B cell (primary cell): ENCODE results near the gene RNF215. TPM values are rescaled to one million over a fixed set of nuclear protein-coding genes. Genes with fewer than 3 reads are reported as not detected.

Experiments used
- ATAC-seq: fragments of 200-7000 bp; cut with Tn5 transposase; one replicate; pipeline ENCODE4 v1.10.0; 2021; ENCODE audit warnings: low read depth, mild to moderate bottlenecking, moderate number of reproducible peaks, moderate library complexity
- CTCF ChIA-PET: fragments of 350-600 bp; sonication (Branson Sonifier 250); formaldehyde crosslinking; loops from one replicate; lab custom pipeline; 2021; ENCODE audit warnings: antibody characterized with exemption, inconsistent platforms; lab: Charles Lee
- POLR2A ChIA-PET: fragments of 350-600 bp; sonication (Branson Sonifier 250); formaldehyde crosslinking; loops from one replicate; lab custom pipeline; 2021; ENCODE audit warnings: antibody characterized with exemption; lab: Charles Lee
- DNase-seq: peaks from one replicate; pipeline ENCODE4 v3.0.0; 2013
- H2AFZ ChIP-seq: 2 replicates; pipeline ENCODE4 v1.6.1; 2012; ENCODE audit warnings: mild to moderate bottlenecking, low read depth, low read length; ENCODE audit not compliant: insufficient read depth, poor library complexity, severe bottlenecking
- H3K27ac ChIP-seq, 2 donors: 1 replicate in 1 of 2; 2 replicates in 1 of 2; pipeline ENCODE4 v1.5.1; 2012 to 2013; ENCODE audit warnings: low read length in 2 of 2, mild to moderate bottlenecking in 2 of 2, moderate library complexity in 1 of 2
- H3K27me3 ChIP-seq, 4 experiments: fragments of 200-600 bp in 1 of 4; sonication (generic) in 1 of 4; replicated peaks in 1 of 4; 1 replicate in 2 of 4; 2 replicates in 2 of 4; pipeline versions ENCODE4 v1.6.1 to v1.7.0; 2013 to 2016; ENCODE audit warnings: low read length in 3 of 4, mild to moderate bottlenecking in 2 of 4, mixed read lengths in 1 of 4, moderate library complexity in 1 of 4; ENCODE audit not compliant: insufficient read depth in 4 of 4, control insufficient read depth in 3 of 4; ENCODE audit errors: control extremely low read depth in 1 of 4
- H3K36me3 ChIP-seq, 2 experiments: replicated peaks in 1 of 2; 1 replicate in 1 of 2; 2 replicates in 1 of 2; pipeline versions ENCODE4 v1.6.1 to v1.7.1; 2013; ENCODE audit warnings: low read length in 1 of 2; ENCODE audit not compliant: insufficient read depth in 2 of 2, control insufficient read depth in 1 of 2; ENCODE audit errors: control extremely low read depth in 1 of 2, extremely low read depth in 1 of 2
- H3K4me1 ChIP-seq, 2 donors: fragments of 200-600 bp in 1 of 2; sonication (generic) in 1 of 2; 1 replicate in 1 of 2; 2 replicates in 1 of 2; pipeline versions ENCODE4 v1.5.1 to v1.6.1; 2013 to 2017; ENCODE audit warnings: low read length in 2 of 2; ENCODE audit not compliant: control insufficient read depth in 2 of 2, insufficient read depth in 2 of 2
- H3K4me2 ChIP-seq: replicated peaks from 2 replicates; pipeline ENCODE3; 2012; ENCODE audit warnings: mild to moderate bottlenecking, low read depth, low read length; ENCODE audit not compliant: poor library complexity, severe bottlenecking
- H3K4me3 ChIP-seq, 5 experiments: fragments of 200-600 bp in 1 of 5; sonication (generic) in 1 of 5; 1 replicate in 3 of 5; 2 replicates in 2 of 5; pipeline versions ENCODE4 v1.5.1 to v1.7.0; 2011 to 2016; ENCODE audit warnings: low read length in 4 of 5, mild to moderate bottlenecking in 4 of 5, low read depth in 2 of 5, control low read depth in 1 of 5, moderate library complexity in 1 of 5; ENCODE audit not compliant: insufficient read depth in 1 of 5; ENCODE audit errors: control extremely low read depth in 1 of 5, extremely low read depth in 1 of 5
- H3K79me2 ChIP-seq: fragments of 200-600 bp; sonication (generic); one replicate; pipeline ENCODE4 v1.6.0; 2016; ENCODE audit warnings: low read length; ENCODE audit not compliant: control insufficient read depth, insufficient read depth
- H3K9ac ChIP-seq: fragments of 200-600 bp; sonication (generic); 2 replicates; pipeline ENCODE4 v1.6.1; 2017; ENCODE audit warnings: mild to moderate bottlenecking, low read length, moderate library complexity
- H3K9me3 ChIP-seq, 3 donors: one replicate each; pipeline versions ENCODE4 v1.6.1 to v1.7.1; 2013; ENCODE audit warnings: low read length in 2 of 3; ENCODE audit not compliant: control insufficient read depth in 2 of 3, insufficient read depth in 1 of 3; ENCODE audit errors: control extremely low read depth in 1 of 3
- H4K20me1 ChIP-seq: 2 replicates; pipeline ENCODE4 v1.6.0; 2012; ENCODE audit warnings: mild to moderate bottlenecking, low read length; ENCODE audit not compliant: insufficient read depth, control insufficient read depth, poor library complexity, severe bottlenecking
- H3K27ac Mint-ChIP-seq: one replicate; pipeline ENCODE4 v1.8.0; 2021; ENCODE audit warnings: mixed read lengths
- H3K27me3 Mint-ChIP-seq: one replicate; pipeline ENCODE4 v1.8.0; 2021; ENCODE audit warnings: mixed read lengths
- H3K4me1 Mint-ChIP-seq: one replicate; pipeline ENCODE4 v1.8.0; 2021; ENCODE audit warnings: mixed read lengths
- H3K4me3 Mint-ChIP-seq: one replicate; pipeline ENCODE4 v1.8.0; 2021; ENCODE audit warnings: mixed read lengths
- H3K9me3 Mint-ChIP-seq: one replicate; pipeline ENCODE4 v1.8.0; 2022; ENCODE audit warnings: mixed read lengths; ENCODE audit not compliant: insufficient read depth
- CTCF ChIP-seq: fragments of 200-600 bp; IDR thresholded peaks from one replicate; pipeline ENCODE4 v1.8.0; 2022; ENCODE audit warnings: antibody characterized with exemption, mild to moderate bottlenecking
- EZH2 ChIP-seq: IDR thresholded peaks from 2 replicates; pipeline ENCODE4 v1.6.1; 2012; ENCODE audit warnings: borderline replicate concordance, low read depth, mild to moderate bottlenecking, moderate library complexity, low read length; ENCODE audit not compliant: insufficient read depth, poor library complexity, severe bottlenecking
- WGBS: methylation state at CpG from one replicate; pipeline ENCODE4 v1.1.5; 2013; ENCODE audit warnings: missing lambda C conversion rate; ENCODE audit not compliant: insufficient coverage; 5-methylcytosine and 5-hydroxymethylcytosine counted together
- intact Hi-C: fragments of 100-400 bp; cut with micrococcal nuclease; formaldehyde crosslinking; loops from one replicate; pipeline ENCODE4 v1.10.0; 2022
- polyA plus RNA-seq: library from polyadenylated mRNA; depleted of rRNA; stranded (reverse); fragments of >200 nt; gene quantifications from 2 replicates; pipeline ENCODE4 v1.2.3, GENCODE V29; 2012
- total RNA-seq, 2 donors: library from RNA; stranded (reverse); fragments of 120-200 nt in 1 of 2; gene quantifications; 1 replicate in 1 of 2; 2 replicates in 1 of 2; pipeline versions ENCODE4 v1.2.3 to v1.2.4, GENCODE V29; 2013 to 2022

RNF215 gene
- total and polyA plus RNA-seq, 2 donors (not counting 1 experiment from before 2014, with no cell fraction given), result 8.8 to 18.6 TPM

- peak overlapping the region; percentile 91 for H3K4me3 Mint-ChIP-seq
- no peak for TF ChIP-seq EZH2
- TF ChIP-seq CTCF, result no peak
- peaks cover 38% of the 10 kb centered on the region for H3K4me1 Mint-ChIP-seq
- Histone ChIP-seq H3K4me2 (peak overlapping the region; percentile 84), H3K36me3 (peaks cover 0 to 8% of the 10 kb centered on the region in 2 experiments), H3K79me2 (peaks cover 51% of the 10 kb centered on the region), H3K4me3 (peak overlapping the region in 1 of 5 experiments; percentile 92), H3K4me1 (peaks cover 24 to 35% of the 10 kb centered on the region in 2 donors), H3K27ac (no peak overlapping the region), H4K20me1 (peaks cover 38% of the 10 kb centered on the region), H2AFZ (no peak overlapping the region), H3K27me3 (no peaks in the 10 kb centered on the region), H3K9ac (no peak overlapping the region), H3K9me3 (no peaks in the 10 kb centered on the region)
- WGBS, result 91% methylated on average over 14 of the region's 22 CpGs
- intact Hi-C loops, result loop anchor here (1.0 to 2.0 kb wide), 2 partner anchors 30 to 53 kb away; partner anchors contain the start of gene RNF215
- POLR2A ChIA-PET, result interaction anchor here (3.0 kb wide), 1 partner anchor 69 kb away, joined by 27 read pairs; the partner anchor contains the start of gene CASTOR1
- H3K27me3 Mint-ChIP-seq, result no peaks in the 10 kb centered on the region
- ATAC-seq (no peak), DNase-seq (no peak)
- H3K9me3 Mint-ChIP-seq, result no peaks in the 10 kb centered on the region
- peak overlapping the region; percentile 91 for H3K27ac Mint-ChIP-seq
- CTCF ChIA-PET, result interaction anchor here (1.4 to 12.3 kb wide), 3 partner anchors 30 to 70 kb away, joined by 4 to 169 read pairs (median 5); partner anchors contain the start of genes CASTOR1 and RNF215
These were observed 29.5 kb downstream of the RNF215 start for GRCh38 chr22:30357650-30358215.

GRCh38 chr22:30357236-30357570 lies 30.0 kb downstream of the RNF215 start:
- TF ChIP-seq EZH2 (no peak), CTCF (no peak)
- Histone ChIP-seq H3K9ac (peak overlapping the region; percentile 98), H3K27me3 (no peaks in the 10 kb centered on the region), H3K4me1 (peaks cover 24 to 35% of the 10 kb centered on the region in 2 donors), H4K20me1 (peaks cover 43% of the 10 kb centered on the region), H3K36me3 (peaks cover 0 to 14% of the 10 kb centered on the region in 2 experiments), H3K27ac (peak overlapping the region; percentile 38 to 97), H2AFZ (peak overlapping the region; percentile 79), H3K4me2 (peak overlapping the region; percentile 84), H3K79me2 (peaks cover 57% of the 10 kb centered on the region), H3K9me3 (no peaks in the 10 kb centered on the region), H3K4me3 (peak overlapping the region; percentile 92 to 98 (median 96))
- H3K27me3 Mint-ChIP-seq, result no peaks in the 10 kb centered on the region
- ChIA-PET POLR2A (interaction anchor here (0.7 to 3.0 kb wide), 7 partner anchors 16 to 69 kb away, joined by 3 to 27 read pairs (median 6); partner anchors contain the start of genes CASTOR1 and TBC1D10A), CTCF (interaction anchor here (0.6 to 12.3 kb wide), 11 partner anchors 29 to 249 kb away, joined by 3 to 169 read pairs (median 4); partner anchors contain the start of genes CASTOR1, RNF215 and TBC1D10A)
- ATAC-seq, result no peak
- peaks cover 41% of the 10 kb centered on the region for H3K4me1 Mint-ChIP-seq
- WGBS, result 7% methylated on average over 9 of the region's 9 CpGs
- H3K9me3 Mint-ChIP-seq, result no peaks in the 10 kb centered on the region
- H3K4me3 Mint-ChIP-seq, result peak overlapping the region; percentile 91
- no peak for DNase-seq
- peak overlapping the region; percentile 91 for H3K27ac Mint-ChIP-seq
- intact Hi-C loops, result loop anchor here (1.0 to 2.0 kb wide), 2 partner anchors 30 to 52 kb away; partner anchors contain the start of gene RNF215
